Pancreas (tissue), 10 donors: ENCODE measurements around the gene TES. TPM values are rescaled to one million over a fixed set of nuclear protein-coding genes. Genes with fewer than 3 reads are reported as not detected.

ENCODE experiments used
- ATAC-seq, 4 donors: fragments of 200-7000 bp; cut with Tn5 transposase; one replicate each; pipeline versions ENCODE4 v1.8.0 to v1.9.1; 2020; ENCODE audit warnings: mild to moderate bottlenecking in 4 of 4, moderate library complexity in 4 of 4
- DNase-seq, 6 donors: peaks; one replicate each; pipeline ENCODE4 v3.0.0-alpha.2; 2020
- FAIRE-seq: peaks from 2 replicates; lab custom pipeline; 2012; peaks lifted over from hg19 to GRCh38; lab: Jason Lieb, UNC
- H3K27ac ChIP-seq, 4 donors: fragments of 200-600 bp; sonication (generic); 1 replicate in 3 of 4; 2 replicates in 1 of 4; pipeline versions ENCODE4 v1.5.0 to v1.8.0; 2020
- H3K27me3 ChIP-seq, 4 donors: fragments of 200-600 bp; one replicate each; pipeline ENCODE4 v1.8.0; 2021
- H3K36me3 ChIP-seq, 3 donors: fragments of 200-600 bp; sonication (generic) in 1 of 3; one replicate each; pipeline versions ENCODE4 v1.5.0 to v1.8.0; 2020 to 2021
- H3K4me1 ChIP-seq, 3 donors: fragments of 200-600 bp; one replicate each; pipeline ENCODE4 v1.8.0; 2021
- H3K4me3 ChIP-seq, 4 donors: fragments of 200-600 bp; sonication (generic) in 2 of 4; one replicate each; pipeline versions ENCODE4 v1.5.0 to v1.8.0; 2020 to 2021
- H3K9me3 ChIP-seq, 4 donors: fragments of 200-600 bp; one replicate each; pipeline ENCODE4 v1.8.0; 2021
- CTCF ChIP-seq, 4 donors: fragments of 200-600 bp; sonication (generic) in 3 of 4; IDR thresholded peaks; one replicate each; pipeline versions ENCODE4 v1.5.0 to v1.8.0; 2021; ENCODE audit warnings: antibody characterized with exemption in 4 of 4
- WGBS, 2 donors: extraction: QIAGEN DNeasy Blood & Tissue Kit; methylation state at CpG; one replicate each; pipeline ENCODE4 v1.1.7; 2013; 5-methylcytosine and 5-hydroxymethylcytosine counted together
- intact Hi-C, 3 donors: fragments of 100-400 bp; cut with DNase I; formaldehyde crosslinking; loops; one replicate each; pipeline versions ENCODE4 v1.11.1 to v1.14.2; 2022
- polyA plus RNA-seq, 2 donors: library from polyadenylated mRNA; stranded (reverse); fragments of 200-250 nt; gene quantifications; one replicate each; pipeline ENCODE4 v1.2.3, GENCODE V29; 2013
- total RNA-seq, 6 donors: library from RNA; stranded (reverse); fragmentation: NEBNext Ultra II Directional in 4 of 6; extraction: Animal tissue kit (Norgen Biotek cat#: 25700) in 4 of 6; gene quantifications; one replicate each; pipeline versions ENCODE4 v1.2.1 to v1.2.4, GENCODE V29; 2021 to 2023
- donor health status: healthy with polysubstance abuse.
- donor health status: DM: no; HTN: no; CAD: no; lungs with moderate emphysema.
- donor health status: DM: no; HTN: no; CAD: no.
- donor health status: control.
- donor health status: control.
- donor health status: Bipolar disorder and iron deficiency.
- donor health status: DM: yes; HTN: yes; CAD: no.
- donor health status: DM: no; HTN: no; CAD: no.
- donor health status: DM: no; HTN: no; CAD: no.
- donor health status: DM: yes; HTN: yes; CAD: no.

Gene TES
- total and polyA plus RNA-seq, 8 donors = 10.6 to 37.0 (median 20.0) TPM

GRCh38 chr7:116305485-116306408, 95.4 kb downstream of the TES start:
- WGBS, 2 donors = 68 to 69% methylated on average over 5 of the region's 5 CpGs
- TF ChIP-seq CTCF (IDR thresholded peaks at IDR 0.05) = no peak
- no peaks in the 10 kb centered on the region for H3K36me3 ChIP-seq
- FAIRE-seq (no peak), ATAC-seq (no peak), DNase-seq (peak in 1 of 6 donors; percentile 44)
- intact Hi-C loops = no loop called here
- H3K27me3 ChIP-seq = no peaks in the 10 kb centered on the region
- H3K4me3 ChIP-seq = no peak overlapping the region
- H3K27ac ChIP-seq = no peak overlapping the region
- H3K9me3 ChIP-seq = no peaks in the 10 kb centered on the region
- no peaks in the 10 kb centered on the region for H3K4me1 ChIP-seq

- WGBS, 2 donors = 91 to 94% methylated on average over 2 of the region's 2 CpGs
- ATAC-seq = no peak
- no peak for FAIRE-seq
- H3K4me3 ChIP-seq = no peak overlapping the region
- H3K36me3 ChIP-seq = no peaks in the 10 kb centered on the region
- no peak overlapping the region for H3K27ac ChIP-seq
- no peaks in the 10 kb centered on the region for H3K27me3 ChIP-seq
- H3K4me1 ChIP-seq = no peaks in the 10 kb centered on the region
- intact Hi-C loops = no loop called here
- H3K9me3 ChIP-seq = no peaks in the 10 kb centered on the region
- no peak for TF ChIP-seq CTCF (IDR thresholded peaks at IDR 0.05)
- DNase-seq = no peak
These were observed 96.2 kb downstream of the TES start for GRCh38 chr7:116306409-116307048.

DNA sequence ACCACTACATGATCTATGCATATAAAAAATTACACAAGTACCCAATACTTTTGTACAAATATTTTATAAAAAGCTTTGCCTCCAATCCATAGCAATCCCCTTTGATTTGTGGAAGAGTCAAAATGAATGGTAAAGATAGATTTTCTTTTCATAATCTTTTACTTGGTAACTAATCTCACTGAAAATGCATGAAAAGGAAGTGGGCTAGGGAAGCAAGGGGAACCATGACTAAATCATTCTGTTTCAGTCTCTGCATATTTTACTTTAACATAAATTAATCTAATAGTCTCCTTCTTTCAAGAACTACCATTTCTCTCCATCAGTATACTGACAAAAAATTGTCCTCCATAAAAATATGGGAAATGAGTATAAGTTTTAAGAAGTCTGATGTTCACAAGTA, 96.9 kb downstream of the TES start:
- Histone ChIP-seq H3K36me3 (no peaks in the 10 kb centered on the region), H3K4me3 (no peak overlapping the region), H3K27me3 (no peaks in the 10 kb centered on the region), H3K9me3 (no peaks in the 10 kb centered on the region), H3K4me1 (no peaks in the 10 kb centered on the region), H3K27ac (no peak overlapping the region)
- FAIRE-seq (no peak), DNase-seq (no peak), ATAC-seq (no peak)
- TF ChIP-seq CTCF (IDR thresholded peaks at IDR 0.05) = no peak
- intact Hi-C loops = no loop called here

Other genes starting within 250 kb of the TES start
- 1 to 10 TPM in 3 of 6 donors, under 1 TPM in 3; 0.16 to 4.1 (median 0.75) TPM for gene TFEC, start 179.8 kb upstream of the TES start, total RNA-seq
- gene TFEC, start 179.8 kb upstream of the TES start, polyA plus RNA-seq = under 1 TPM; 0.19 to 0.49 TPM